Measurements from ENCODE around the gene CDH6.

DNA sequence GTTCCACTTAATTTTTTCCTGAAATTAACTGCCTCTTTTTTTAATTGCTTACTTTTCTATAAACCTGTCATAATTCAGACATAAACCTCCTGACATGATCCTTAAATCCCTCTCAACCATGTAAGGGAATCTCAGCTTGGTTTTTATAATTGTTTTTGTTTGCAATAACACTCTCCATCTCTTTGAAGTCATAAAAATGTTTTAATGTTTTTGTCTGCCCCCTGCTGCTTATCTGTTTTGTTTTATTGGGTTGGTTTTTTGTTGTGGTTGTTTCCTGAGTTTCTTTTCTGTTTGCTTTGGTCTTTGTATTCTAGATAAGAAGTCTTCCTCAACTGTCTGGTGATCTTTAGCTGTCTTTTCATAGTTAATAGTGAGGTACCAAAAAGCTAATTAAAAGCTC is 142.0 kb downstream of the CDH6 start:
- no peak for TF ChIP-seq MYC (IDR thresholded peaks at IDR 0.05; ENCODE audit: low read depth, low read length)
- TF ChIP-seq GATA2 (IDR thresholded peaks at IDR 0.05; ENCODE audit: insufficient read depth, insufficient read length, low read depth, low read length), result no peak
- no peak for TF ChIP-seq POLR2A (IDR thresholded peaks at IDR 0.05; ENCODE audit: low read depth, low read length)
- no peak for TF ChIP-seq EZH2 (IDR thresholded peaks at IDR 0.05; ENCODE audit: borderline replicate concordance, low read depth, low read length, severe bottlenecking)
- TF ChIP-seq, protein P1, sequence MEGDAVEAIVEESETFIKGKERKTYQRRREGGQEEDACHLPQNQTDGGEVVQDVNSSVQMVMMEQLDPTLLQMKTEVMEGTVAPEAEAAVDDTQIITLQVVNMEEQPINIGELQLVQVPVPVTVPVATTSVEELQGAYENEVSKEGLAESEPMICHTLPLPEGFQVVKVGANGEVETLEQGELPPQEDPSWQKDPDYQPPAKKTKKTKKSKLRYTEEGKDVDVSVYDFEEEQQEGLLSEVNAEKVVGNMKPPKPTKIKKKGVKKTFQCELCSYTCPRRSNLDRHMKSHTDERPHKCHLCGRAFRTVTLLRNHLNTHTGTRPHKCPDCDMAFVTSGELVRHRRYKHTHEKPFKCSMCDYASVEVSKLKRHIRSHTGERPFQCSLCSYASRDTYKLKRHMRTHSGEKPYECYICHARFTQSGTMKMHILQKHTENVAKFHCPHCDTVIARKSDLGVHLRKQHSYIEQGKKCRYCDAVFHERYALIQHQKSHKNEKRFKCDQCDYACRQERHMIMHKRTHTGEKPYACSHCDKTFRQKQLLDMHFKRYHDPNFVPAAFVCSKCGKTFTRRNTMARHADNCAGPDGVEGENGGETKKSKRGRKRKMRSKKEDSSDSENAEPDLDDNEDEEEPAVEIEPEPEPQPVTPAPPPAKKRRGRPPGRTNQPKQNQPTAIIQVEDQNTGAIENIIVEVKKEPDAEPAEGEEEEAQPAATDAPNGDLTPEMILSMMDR (IDR thresholded peaks at IDR 0.05; ENCODE audit: extremely low read depth in 1 of 2, insufficient read depth in 1 of 2, low read depth in 1 of 2, low read length in 2 of 2), result no peak
- TF ChIP-seq POLR2AphosphoS5 (IDR thresholded peaks at IDR 0.05; ENCODE audit: insufficient read depth, low read depth, low read length), result no peak
- TF ChIP-seq JUN (IDR thresholded peaks at IDR 0.05; ENCODE audit: borderline replicate concordance, insufficient read depth, insufficient read length, low read depth), result no peak
- TF ChIP-seq, protein P2, sequence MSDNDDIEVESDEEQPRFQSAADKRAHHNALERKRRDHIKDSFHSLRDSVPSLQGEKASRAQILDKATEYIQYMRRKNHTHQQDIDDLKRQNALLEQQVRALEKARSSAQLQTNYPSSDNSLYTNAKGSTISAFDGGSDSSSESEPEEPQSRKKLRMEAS (IDR thresholded peaks at IDR 0.05; ENCODE audit: insufficient read depth, insufficient read length), result no peak
